OCI-LY7 (cell line): Measurements from ENCODE around the gene DRGX.

Experiments
- CTCF ChIP-seq: fragments of 200-600 bp; sonication (generic); conservative IDR thresholded peaks from 2 replicates; pipeline ENCODE4 v1.5.1; 2014; ENCODE audit warnings: mild to moderate bottlenecking, antibody characterized with exemption, low read length, moderate library complexity, mixed read lengths
- EZH2phosphoT487 ChIP-seq: fragments of 200-600 bp; sonication (generic); IDR thresholded peaks from 2 replicates; pipeline ENCODE4 v1.6.1; 2018; ENCODE audit warnings: low read depth, borderline replicate concordance, mild to moderate bottlenecking, mixed run types, antibody characterized with exemption, low read length, moderate library complexity, mixed read lengths

DNA sequence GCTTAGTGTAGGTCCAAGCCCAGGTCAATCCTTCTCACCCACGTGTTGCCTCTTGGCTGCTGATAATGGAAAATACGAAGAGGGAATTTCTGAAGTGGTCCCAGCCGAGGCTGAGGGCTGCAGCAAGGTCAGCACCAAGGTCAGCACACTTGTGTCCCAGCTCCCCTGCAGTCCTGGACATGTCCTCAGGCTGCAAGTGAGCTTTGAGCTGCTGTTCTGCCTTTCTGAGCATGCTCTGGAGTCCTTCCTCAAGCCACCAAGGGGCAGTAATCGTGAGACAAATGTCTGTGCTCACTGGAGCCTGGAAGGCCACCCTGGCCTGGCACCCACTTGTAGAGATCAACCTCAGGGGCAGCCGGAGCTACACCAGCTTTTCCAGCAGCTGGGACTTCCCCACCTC, 28.3 kb downstream of the DRGX start:
- no peak for TF ChIP-seq CTCF
- no peak for TF ChIP-seq EZH2phosphoT487
